Skeletal muscle satellite cell (primary cell): ENCODE data around the gene RAB42.
A peak's percentile ranks its signal among the peaks of the same experiment; 100 is the strongest.
"Not testable (repeated sequence)": the region's sequence is repeated elsewhere in the genome, so short reads cannot be mapped to it uniquely, and the experiment has no call there.

ENCODE experiments used
- H3K27me3 ChIP-seq: 2 replicates; pipeline ENCODE4 v1.7.0; 2013; ENCODE audit warnings: low read length; ENCODE audit not compliant: control insufficient read depth, insufficient read depth
- H3K36me3 ChIP-seq: 2 replicates; pipeline ENCODE4 v1.7.0; 2013; ENCODE audit warnings: mild to moderate bottlenecking, control low read depth, low read length; ENCODE audit not compliant: insufficient read depth
- H3K4me1 ChIP-seq: 2 replicates; pipeline ENCODE4 v1.7.0; 2013; ENCODE audit warnings: low read length; ENCODE audit not compliant: control insufficient read depth, insufficient read depth
- H3K4me2 ChIP-seq: 2 replicates; pipeline ENCODE4 v1.7.0; 2013; ENCODE audit warnings: mild to moderate bottlenecking, low read length
- H3K4me3 ChIP-seq: 2 replicates; pipeline ENCODE4 v1.7.0; 2013; ENCODE audit warnings: low read length
- H3K9ac ChIP-seq: 2 replicates; pipeline ENCODE4 v1.7.0; 2013; ENCODE audit warnings: mild to moderate bottlenecking, low read depth, low read length, moderate library complexity
- H3K9me3 ChIP-seq: replicated peaks from 2 replicates; pipeline ENCODE4 v1.7.0; 2013; ENCODE audit warnings: mild to moderate bottlenecking, control low read depth, low read length

Gene RAB42

DNA sequence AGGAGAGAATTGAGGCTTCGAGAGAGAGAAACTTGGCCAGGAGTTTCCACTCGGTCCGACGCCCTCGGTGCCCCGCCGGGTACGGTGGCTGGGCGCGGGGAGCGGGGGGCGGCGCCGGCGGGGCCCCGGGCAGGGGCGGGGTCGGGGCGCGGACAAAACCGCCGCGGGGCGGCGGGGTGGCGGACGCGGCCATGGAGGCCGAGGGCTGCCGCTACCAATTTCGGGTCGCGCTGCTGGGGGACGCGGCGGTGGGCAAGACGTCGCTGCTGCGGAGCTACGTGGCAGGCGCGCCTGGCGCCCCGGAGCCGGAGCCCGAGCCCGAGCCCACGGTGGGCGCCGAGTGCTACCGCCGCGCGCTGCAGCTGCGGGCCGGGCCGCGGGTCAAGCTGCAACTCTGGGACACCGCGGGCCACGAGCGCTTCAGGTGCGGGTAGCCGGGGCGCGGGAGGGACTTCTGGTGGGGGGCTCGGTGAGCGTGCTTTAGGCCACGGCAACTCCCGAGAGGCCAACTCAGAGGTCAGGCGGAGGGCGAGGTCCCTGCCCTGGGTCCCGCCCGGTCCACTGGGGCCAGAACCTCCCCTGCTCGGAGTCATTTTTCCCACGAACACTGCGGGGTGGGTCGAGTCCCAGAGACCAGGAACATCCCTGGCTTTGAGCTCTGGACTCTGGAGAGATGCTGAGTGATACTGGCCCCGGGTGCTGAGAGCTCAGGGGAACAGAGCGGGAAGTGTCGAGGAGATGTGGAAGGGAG is 431 bp downstream of the RAB42 start:
- Histone ChIP-seq H3K36me3 (no peaks in the 10 kb centered on the region), H3K27me3 (no peaks in the 10 kb centered on the region), H3K9me3 (no peaks in the 10 kb centered on the region), H3K4me3 (peak overlapping the region; percentile 57), H3K9ac (peak overlapping the region; percentile 46), H3K4me2 (peak overlapping the region; percentile 75), H3K4me1 (peaks cover 8% of the 10 kb centered on the region)

DNA sequence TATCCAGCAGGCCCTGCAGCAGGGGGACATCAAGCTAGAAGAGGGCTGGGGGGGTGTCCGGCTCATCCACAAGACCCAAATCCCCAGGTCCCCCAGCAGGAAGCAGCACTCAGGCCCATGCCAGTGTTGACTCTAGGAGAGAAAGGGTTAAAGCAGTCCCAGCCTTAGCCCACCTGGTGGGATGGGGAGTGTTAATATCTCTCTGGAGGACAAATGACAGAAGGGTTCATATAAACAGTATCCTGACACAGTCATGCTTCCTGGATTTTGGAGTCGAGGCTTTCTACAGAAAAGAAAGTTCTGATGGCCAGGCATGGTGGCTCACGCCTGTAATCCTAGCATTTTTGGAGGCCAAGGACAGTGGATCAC is 1.9 kb downstream of the RAB42 start:
- not testable (repeated sequence) for H3K27me3 ChIP-seq, H3K9ac ChIP-seq, H3K4me1 ChIP-seq, H3K4me3 ChIP-seq, H3K9me3 ChIP-seq, H3K4me2 ChIP-seq, H3K36me3 ChIP-seq

DNA sequence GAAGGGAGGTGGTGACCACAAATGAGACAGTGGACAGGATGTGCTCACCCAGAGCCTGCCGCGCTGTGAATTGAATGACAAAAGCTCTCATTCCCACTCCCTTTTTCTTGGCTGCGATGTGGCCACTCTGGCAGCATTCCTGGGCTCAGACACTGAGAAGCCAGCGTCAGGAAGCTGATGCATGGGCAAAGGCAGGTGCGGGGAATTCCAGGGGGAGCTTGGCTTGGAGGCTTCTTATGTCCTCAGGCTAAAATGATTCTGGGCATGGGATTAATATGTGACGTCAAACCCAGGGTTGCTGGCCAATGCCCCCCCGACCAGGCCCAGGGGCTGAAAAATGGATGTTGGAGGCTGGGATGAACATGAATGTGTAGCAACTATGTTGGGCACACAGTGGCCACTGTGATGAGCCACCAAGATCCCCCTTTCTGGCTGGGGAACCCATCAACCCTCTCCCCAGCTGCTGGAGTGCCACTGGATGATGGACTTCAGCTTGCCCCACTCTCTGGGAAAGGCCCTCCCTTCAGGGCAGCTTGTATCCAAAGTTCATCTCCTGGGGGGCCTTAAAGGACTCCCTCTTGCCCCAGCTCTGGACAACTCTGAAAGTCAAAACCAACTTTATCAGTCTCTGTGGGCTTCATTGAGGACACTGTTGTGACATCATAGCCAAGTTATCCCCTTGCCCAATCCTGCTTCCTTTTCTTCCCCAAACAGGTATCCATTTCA is 2.8 kb downstream of the RAB42 start:
- not testable (repeated sequence) for H3K4me1 ChIP-seq, H3K9ac ChIP-seq, H3K4me2 ChIP-seq, H3K27me3 ChIP-seq, H3K4me3 ChIP-seq, H3K36me3 ChIP-seq, H3K9me3 ChIP-seq

DNA sequence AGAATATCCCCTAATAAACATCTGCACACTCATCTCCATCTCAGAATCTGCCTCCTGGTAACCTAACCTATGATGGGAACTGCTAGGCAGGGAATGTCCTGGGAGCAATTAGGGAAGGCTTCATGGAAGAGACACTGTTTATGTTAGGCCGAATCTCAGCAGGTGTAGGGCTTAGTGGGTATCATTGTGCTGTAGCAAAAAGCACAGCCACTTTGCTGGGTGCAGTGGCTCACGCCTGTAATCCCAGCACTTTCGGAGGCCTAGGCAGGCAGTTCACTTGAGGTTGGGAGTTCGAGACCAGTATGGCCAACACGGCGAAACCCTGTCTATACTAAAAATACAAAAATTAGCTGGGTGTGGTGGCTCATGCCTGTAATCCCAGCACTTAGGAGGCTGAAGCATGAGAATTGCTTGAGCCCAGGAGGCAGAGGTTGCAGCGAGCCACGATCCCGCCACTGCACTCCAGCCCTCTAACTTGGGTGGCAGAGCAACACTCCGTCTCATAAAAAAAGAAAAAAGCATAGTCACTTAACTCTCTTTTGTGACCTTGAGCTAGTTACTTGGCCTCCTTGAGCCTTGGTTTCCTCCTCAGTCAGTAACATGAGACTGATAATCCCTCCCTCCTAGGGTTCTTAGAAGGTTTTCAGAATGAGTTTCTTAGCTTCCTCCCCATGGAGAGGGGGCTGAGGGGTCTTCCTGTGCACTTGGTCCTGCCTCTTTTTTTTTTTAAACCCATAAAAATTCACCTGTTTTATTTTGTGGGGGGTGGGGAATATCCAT is 3.5 kb downstream of the RAB42 start:
- no peaks in the 10 kb centered on the region for H3K36me3 ChIP-seq
- peaks cover 8% of the 10 kb centered on the region for H3K4me1 ChIP-seq
- no peak overlapping the region for H3K9ac ChIP-seq
- H3K4me3 ChIP-seq, result no peak overlapping the region
- no peak overlapping the region for H3K4me2 ChIP-seq
- no peaks in the 10 kb centered on the region for H3K27me3 ChIP-seq
- H3K9me3 ChIP-seq, result no peaks in the 10 kb centered on the region

DNA sequence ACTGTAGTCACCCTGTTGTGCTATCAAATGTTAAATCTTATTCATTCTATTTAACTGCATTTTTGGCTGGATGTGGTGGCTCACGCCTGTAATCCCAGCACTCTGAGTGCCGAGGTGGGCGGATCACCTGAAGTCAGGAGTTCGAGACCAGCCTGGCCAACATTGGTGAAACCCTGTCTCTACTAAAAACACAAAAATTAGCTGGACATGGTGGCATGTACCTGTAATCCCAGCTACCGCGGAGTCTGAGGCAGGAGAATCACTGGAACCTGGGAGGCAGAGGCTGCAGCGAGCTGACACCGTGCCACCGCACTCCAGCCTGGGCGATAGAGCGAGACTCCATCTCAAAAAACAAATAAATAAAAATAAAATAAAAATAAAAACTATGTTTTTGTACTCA is 4.2 kb downstream of the RAB42 start:
- H3K4me1 ChIP-seq, H3K9me3 ChIP-seq, H3K9ac ChIP-seq, H3K4me2 ChIP-seq, H3K4me3 ChIP-seq, H3K36me3 ChIP-seq, H3K27me3 ChIP-seq: not testable (repeated sequence)

DNA sequence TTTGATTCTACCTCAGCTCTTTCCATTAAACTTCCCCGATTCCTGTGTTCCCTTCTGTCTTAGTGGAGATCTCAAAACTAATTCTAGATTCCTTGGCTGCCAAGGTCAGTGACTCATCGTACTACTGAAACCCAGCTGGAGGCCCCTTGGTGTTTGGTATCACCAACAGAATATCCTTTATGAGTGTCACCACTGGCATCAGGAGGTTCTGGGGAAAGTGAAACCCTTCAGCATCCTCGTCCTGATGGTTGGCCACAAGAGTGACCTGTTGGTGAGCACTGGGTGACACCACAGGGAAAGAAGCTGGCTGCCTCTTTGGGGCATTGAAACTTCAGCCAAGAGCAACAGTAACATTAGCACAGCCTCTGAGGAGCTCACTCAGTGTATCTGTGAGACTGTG is 9.6 kb downstream of the RAB42 start:
- Histone ChIP-seq H3K27me3 (no peaks in the 10 kb centered on the region), H3K4me1 (peaks cover 16% of the 10 kb centered on the region), H3K4me2 (peak overlapping the region; percentile 68), H3K36me3 (peaks cover 22% of the 10 kb centered on the region), H3K4me3 (no peak overlapping the region), H3K9me3 (no peaks in the 10 kb centered on the region), H3K9ac (no peak overlapping the region)

DNA sequence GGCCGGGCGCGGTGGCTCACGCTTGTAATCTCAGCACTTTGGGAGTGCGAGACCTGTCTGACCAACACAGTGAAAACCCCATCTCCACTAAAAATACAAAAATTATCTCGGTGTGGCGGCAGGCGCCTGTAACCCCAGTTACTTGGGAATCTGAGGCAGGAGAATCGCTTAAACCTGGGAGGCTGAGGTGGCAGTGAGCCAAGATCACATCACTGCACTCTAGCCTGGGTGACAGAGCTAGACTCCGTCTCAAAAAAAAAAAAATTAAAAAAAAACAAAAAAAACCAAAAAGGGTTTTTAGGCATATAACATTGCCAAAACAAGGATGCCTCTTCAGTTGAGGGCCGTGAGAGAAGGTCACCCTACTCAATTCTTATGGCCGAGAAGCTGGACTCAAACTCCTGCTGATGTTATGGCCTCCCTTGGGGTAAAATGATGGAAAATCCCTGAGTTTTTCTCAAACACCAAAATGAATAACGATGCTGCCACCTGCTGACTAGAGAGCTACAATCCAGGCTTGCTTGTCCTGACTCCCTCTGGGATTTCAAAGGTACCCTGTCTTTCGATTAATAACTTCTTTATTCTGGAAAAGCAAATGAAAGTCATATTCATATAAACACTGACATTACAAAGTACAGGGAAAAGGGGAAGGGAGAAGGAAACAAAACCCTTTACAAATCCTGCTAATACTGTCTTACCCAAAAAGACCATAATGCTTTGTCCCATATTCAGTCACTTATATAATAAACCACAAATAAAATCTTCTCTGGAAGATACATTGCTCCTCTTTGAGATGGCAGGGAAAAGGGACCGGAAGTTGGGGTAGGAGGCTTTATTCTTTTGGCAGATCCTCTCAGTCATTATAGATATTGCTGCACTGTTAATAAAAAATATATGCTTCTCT is 10.7 kb downstream of the RAB42 start:
- Histone ChIP-seq H3K9ac (peak overlapping the region; percentile 1), H3K4me2 (no peak overlapping the region), H3K36me3 (peaks cover 26% of the 10 kb centered on the region), H3K9me3 (no peaks in the 10 kb centered on the region), H3K4me1 (peaks cover 16% of the 10 kb centered on the region), H3K27me3 (no peaks in the 10 kb centered on the region), H3K4me3 (no peak overlapping the region)

DNA sequence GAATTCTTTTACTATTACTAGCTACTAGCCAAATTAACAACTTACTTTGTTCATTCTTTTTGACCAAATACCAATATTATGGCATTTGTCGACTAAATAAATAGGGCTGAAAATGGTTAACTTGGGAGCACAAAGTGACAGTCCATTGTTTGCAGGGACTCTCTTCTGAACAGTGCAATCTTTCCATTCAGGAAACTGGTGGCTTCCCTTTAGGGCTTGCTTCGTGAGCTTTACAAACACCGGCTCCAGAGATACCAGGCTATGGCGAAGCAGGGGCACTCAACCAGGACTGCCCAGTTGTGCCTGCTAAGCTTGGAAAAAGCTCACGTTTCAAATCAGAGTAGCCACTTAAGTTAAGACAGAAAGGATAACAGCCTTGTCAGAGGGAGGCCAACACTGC is 12.3 kb downstream of the RAB42 start:
- Histone ChIP-seq H3K36me3 (peaks cover 26% of the 10 kb centered on the region), H3K4me1 (peaks cover 16% of the 10 kb centered on the region), H3K4me3 (no peak overlapping the region), H3K9me3 (no peaks in the 10 kb centered on the region), H3K9ac (no peak overlapping the region), H3K4me2 (no peak overlapping the region), H3K27me3 (no peaks in the 10 kb centered on the region)

DNA sequence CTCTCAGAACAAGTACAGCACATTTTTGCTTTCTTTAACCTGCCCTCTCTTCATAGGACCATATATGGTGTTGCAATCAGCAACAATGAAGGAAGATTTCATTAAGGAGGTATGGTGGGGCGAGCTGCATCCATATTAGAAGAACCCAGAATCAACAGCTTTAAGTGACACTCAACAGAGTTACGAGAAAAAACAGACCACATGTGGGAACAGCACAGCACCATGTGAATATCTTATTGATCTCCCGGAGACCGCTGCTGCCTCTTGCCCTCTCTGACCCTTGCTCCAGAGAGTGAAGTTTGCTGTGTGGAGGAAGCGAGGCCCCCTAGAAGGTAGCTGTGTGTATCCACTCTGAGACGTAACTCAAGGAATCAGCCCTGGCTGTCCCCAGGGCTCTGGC is 12.9 kb downstream of the RAB42 start:
- Histone ChIP-seq H3K4me1 (peaks cover 16% of the 10 kb centered on the region), H3K27me3 (no peaks in the 10 kb centered on the region), H3K4me3 (no peak overlapping the region), H3K9me3 (no peaks in the 10 kb centered on the region), H3K36me3 (peaks cover 30% of the 10 kb centered on the region), H3K4me2 (no peak overlapping the region), H3K9ac (no peak overlapping the region)

DNA sequence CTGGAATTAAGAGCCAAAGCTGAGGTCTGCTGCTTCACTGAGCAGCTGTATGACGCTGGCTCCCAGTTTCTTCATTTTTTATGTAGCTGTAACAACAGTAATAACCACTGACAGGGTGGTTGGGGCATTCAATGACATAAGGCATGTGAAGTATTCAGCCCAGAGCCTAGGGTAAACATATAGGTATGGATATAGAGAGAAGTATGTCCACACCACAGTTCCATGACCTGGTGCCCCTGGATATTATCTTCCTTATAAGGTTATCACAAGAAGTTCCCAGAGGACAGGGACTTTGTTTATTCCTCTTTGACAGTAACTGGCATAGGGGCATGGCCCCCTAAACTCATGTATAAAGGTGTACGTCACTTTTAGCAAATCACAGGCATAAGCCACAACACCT is 14.7 kb downstream of the RAB42 start:
- H3K36me3 ChIP-seq, result peaks cover 35% of the 10 kb centered on the region
- H3K4me2 ChIP-seq, result no peak overlapping the region
- no peaks in the 10 kb centered on the region for H3K9me3 ChIP-seq
- no peaks in the 10 kb centered on the region for H3K27me3 ChIP-seq
- H3K4me3 ChIP-seq, result no peak overlapping the region
- no peak overlapping the region for H3K9ac ChIP-seq
- H3K4me1 ChIP-seq, result peaks cover 10% of the 10 kb centered on the region

DNA sequence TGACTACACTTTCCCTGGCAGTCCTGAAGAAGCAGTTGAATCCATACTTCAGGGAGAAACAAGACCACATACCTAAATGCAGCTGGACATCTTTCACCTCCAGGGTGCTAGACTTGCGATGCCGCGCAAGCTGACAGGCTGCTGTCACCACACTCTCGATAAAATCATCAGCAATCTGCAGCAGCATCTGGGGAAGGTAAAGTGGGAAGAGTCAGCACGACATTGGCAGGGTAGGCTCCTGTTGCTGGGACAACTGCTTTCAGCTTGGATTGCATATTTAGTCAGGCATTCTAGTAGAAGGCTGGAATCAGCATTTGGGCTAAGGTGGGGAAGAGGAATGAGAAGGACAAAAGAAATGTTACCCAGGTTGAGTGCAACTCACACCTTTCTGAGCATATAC is 21.1 kb downstream of the RAB42 start:
- H3K9me3 ChIP-seq, result no peaks in the 10 kb centered on the region
- H3K27me3 ChIP-seq, result no peaks in the 10 kb centered on the region
- no peak overlapping the region for H3K4me3 ChIP-seq
- no peak overlapping the region for H3K4me2 ChIP-seq
- peaks cover 39% of the 10 kb centered on the region for H3K36me3 ChIP-seq
- H3K9ac ChIP-seq, result no peak overlapping the region
- H3K4me1 ChIP-seq, result no peaks in the 10 kb centered on the region
